Medulla oblongata (tissue), 1 donor: ENCODE measurements around the gene SYT7.
"Not testable (repeated sequence)": the region's sequence is repeated elsewhere in the genome, so short reads cannot be mapped to it uniquely, and the experiment has no call there.

Experiments
- DNase-seq: peaks from one replicate; pipeline ENCODE4 v3.0.0-alpha.2; 2015; ENCODE audit errors: extremely low spot score

Gene SYT7

DNA sequence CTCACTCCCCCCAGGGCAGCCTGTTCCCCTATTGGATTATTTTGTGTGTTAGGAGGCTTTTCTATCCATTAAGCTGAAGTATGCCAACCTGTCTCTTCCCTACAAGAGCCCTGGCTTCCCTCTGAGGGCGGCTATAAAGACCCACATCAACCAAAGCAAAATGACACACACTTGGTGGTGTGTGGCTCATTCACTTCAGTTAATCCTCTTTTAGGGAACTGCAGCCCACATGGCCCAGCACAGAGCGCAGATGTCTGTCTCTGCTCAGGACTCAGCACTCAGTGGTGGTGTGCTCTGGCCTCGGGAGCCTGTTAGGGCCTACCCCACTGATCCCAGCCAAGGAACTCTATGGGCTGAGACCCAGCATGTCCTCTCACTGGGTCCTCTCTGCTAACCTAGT, 104.5 kb downstream of the SYT7 start:
- DNase-seq = no peak

DNA sequence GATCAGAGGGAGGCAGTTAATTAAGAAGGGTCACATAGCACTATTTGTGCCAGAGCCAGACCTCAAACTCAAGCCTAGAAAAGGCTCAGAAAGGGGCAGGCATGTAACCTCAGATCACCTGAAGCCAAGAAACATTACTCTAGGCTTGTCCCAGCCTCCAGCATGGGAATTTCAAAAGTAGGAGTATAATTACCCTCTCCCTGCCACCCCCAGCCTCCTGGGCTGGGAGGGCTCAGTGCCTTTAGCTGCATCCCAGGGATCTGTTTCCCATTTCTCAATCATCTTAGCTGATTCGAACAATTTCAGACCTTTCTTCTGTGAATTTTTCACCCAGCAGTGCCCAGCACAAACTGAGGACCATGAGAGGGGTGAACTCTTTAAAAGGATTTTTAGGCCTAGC, 105.4 kb downstream of the SYT7 start:
- no peak for DNase-seq

- DNase-seq = no peak
Measured at GRCh38 chr11:61474013-61474643, 106.7 kb downstream of the SYT7 start.

- DNase-seq = no peak
Measured at GRCh38 chr11:61473370-61474012, 107.4 kb downstream of the SYT7 start.

- DNase-seq = peak; percentile 87
Measured at GRCh38 chr11:61472868-61473267, 108.0 kb downstream of the SYT7 start.

GRCh38 chr11:61472282-61472681, 108.6 kb downstream of the SYT7 start:
- no peak for DNase-seq

DNA sequence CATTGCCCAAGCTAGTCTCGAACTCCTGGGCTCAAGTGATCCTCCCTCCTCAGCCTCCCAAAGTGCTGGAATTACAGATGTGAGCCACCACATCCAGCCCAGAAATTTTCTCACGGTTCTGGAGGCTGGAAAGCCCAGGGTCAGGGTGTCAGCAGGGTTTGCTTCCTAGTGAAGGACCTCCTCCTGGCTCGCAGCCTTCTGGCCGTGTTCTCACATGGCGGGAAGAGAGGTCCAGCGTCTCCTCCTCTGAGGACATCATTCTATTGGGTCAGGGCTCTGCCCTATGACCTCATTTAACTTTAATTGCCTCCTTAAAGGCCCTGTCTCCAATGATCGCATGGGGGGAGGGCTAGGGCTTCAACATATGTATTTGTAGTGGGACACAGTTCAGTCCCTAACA, 112.9 kb downstream of the SYT7 start:
- no peak for DNase-seq

DNA sequence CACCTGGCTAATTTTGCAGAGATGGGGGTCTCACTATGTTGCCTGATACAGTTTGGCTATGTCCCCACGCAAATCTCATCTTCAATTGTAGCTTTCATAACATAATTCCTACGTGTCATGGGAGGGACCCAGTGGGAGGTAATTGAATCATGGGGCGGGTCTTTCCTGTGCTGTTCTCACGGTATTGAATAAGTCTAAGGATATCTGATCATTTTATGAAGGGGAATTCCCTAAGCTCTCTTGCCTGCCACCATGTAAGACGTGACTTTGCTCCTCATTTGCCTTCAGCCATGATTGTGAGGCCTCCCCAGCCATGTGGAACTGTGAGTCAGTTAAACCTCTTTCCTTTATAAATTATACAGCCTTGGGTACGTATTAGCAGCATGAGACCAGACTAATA, 113.3 kb downstream of the SYT7 start:
- not testable (repeated sequence) for DNase-seq
